Vagina (tissue), 2 donors: Measurements from ENCODE around the gene DCUN1D5. TPM values are rescaled to one million over a fixed set of nuclear protein-coding genes. Genes with fewer than 3 reads are reported as not detected.
A peak's percentile ranks its signal among the peaks of the same experiment; 100 is the strongest.

ENCODE experiments used
- DNase-seq, 2 donors: peaks; one replicate each; pipeline ENCODE4 v3.0.0-alpha.2; 2017; ENCODE audit errors: extremely low spot score in 2 of 2
- H3K27ac ChIP-seq: fragments of 200-600 bp; sonication (generic); one replicate; pipeline ENCODE4 v1.5.1; 2019
- H3K27me3 ChIP-seq: fragments of 200-600 bp; sonication (generic); one replicate; pipeline ENCODE4 v1.5.1; 2019
- H3K36me3 ChIP-seq, 2 donors: fragments of 200-600 bp; sonication (generic); one replicate each; pipeline ENCODE4 v1.5.1; 2017 to 2019
- H3K4me1 ChIP-seq: fragments of 200-600 bp; sonication (generic); one replicate; pipeline ENCODE4 v1.5.1; 2019
- H3K4me3 ChIP-seq, 2 donors: fragments of 200-600 bp; sonication (generic); 1 replicate in 1 of 2; 2 replicates in 1 of 2; pipeline ENCODE4 v1.5.1; 2016 to 2019
- H3K9me3 ChIP-seq: fragments of 200-600 bp; sonication (generic); one replicate; pipeline ENCODE4 v1.5.1; 2019
- POLR2A ChIP-seq, 2 donors: fragments of 450-650 bp; IDR thresholded peaks; one replicate each; pipeline ENCODE4 v1.6.1; 2017; ENCODE audit warnings: antibody characterized with exemption in 2 of 2, mild to moderate bottlenecking in 2 of 2, moderate library complexity in 2 of 2
- POLR2AphosphoS5 ChIP-seq, 2 donors: sonication (generic); formaldehyde crosslinking; IDR thresholded peaks; one replicate each; pipeline ENCODE4 v1.9.0; 2017; ENCODE audit warnings: antibody characterized with exemption in 2 of 2, mild to moderate bottlenecking in 2 of 2, low read depth in 1 of 2; ENCODE audit not compliant: insufficient read depth in 1 of 2
- intact Hi-C: fragments of 100-400 bp; cut with DNase I; formaldehyde crosslinking; loops from one replicate; pipeline ENCODE4 v1.15.1; 2023
- total RNA-seq: library from RNA; depleted of rRNA; stranded (reverse); fragments of >200 nt; gene quantifications from one replicate; pipeline ENCODE4 v1.2.3, GENCODE V29; 2016
- TF ChIP-seq, protein P1 (sequence below), 3 experiments: fragments of 450-650 bp in 2 of 3; fragments of 200-600 bp in 1 of 3; sonication (generic) in 1 of 3; IDR thresholded peaks; one replicate each; pipeline ENCODE4 v1.5.1; 2017 to 2019; ENCODE audit warnings: antibody characterized with exemption in 3 of 3, mild to moderate bottlenecking in 2 of 3, moderate library complexity in 2 of 3

Gene DCUN1D5
- total RNA-seq, 1 donor from 2014 or later = 37.3 TPM

DNA sequence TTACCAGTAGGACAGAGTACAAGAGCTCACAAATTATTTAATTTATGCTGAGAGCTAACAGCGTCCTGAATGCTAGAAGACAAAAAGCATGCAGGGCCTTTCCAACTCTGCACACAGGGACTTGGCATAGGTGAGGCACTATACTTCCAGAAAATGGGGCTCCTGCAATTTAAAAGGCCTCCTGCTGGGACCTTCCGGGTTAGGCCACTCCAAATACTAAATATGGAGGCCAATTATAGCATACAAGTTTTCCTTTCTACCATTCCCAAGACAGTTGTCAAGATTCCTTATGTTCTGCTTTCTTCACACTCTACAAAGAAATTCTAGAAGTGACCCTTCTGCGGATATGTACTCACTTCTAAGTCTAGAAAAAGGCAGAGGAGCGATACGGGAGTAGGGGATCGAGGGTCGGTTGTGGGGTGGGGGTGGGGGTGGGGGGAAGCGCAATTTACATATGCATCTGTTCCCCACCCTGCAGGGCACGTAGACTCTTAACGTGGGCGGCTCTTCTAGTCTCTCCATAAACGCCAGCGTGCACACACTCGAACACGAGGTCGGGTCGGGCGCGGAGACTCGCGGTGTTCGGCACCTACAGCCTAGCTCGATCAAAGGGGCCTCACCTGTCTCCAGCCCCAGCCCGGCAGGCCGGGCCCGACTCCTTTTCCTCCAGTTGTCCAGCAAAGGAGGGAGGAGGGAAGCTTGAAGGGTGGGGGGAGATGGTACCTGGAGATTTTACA lies 728 bp downstream of the DCUN1D5 start:
- H3K4me1 ChIP-seq = peaks cover 31% of the 10 kb centered on the region
- H3K27ac ChIP-seq = peak overlapping the region; percentile 65
- H3K4me3 ChIP-seq = peak overlapping the region; percentile 78 to 90
- no peak for DNase-seq
- no peaks in the 10 kb centered on the region for H3K9me3 ChIP-seq
- H3K27me3 ChIP-seq = no peaks in the 10 kb centered on the region
- TF ChIP-seq, protein P1, sequence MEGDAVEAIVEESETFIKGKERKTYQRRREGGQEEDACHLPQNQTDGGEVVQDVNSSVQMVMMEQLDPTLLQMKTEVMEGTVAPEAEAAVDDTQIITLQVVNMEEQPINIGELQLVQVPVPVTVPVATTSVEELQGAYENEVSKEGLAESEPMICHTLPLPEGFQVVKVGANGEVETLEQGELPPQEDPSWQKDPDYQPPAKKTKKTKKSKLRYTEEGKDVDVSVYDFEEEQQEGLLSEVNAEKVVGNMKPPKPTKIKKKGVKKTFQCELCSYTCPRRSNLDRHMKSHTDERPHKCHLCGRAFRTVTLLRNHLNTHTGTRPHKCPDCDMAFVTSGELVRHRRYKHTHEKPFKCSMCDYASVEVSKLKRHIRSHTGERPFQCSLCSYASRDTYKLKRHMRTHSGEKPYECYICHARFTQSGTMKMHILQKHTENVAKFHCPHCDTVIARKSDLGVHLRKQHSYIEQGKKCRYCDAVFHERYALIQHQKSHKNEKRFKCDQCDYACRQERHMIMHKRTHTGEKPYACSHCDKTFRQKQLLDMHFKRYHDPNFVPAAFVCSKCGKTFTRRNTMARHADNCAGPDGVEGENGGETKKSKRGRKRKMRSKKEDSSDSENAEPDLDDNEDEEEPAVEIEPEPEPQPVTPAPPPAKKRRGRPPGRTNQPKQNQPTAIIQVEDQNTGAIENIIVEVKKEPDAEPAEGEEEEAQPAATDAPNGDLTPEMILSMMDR (IDR thresholded peaks at IDR 0.05) = no peak
- TF ChIP-seq POLR2AphosphoS5 (IDR thresholded peaks at IDR 0.05; ENCODE audit: insufficient read depth in 1 of 2, low read depth in 1 of 2) (no peak), POLR2A (IDR thresholded peaks at IDR 0.05) (no peak)
- peaks cover 0 to 6% of the 10 kb centered on the region in 2 donors for H3K36me3 ChIP-seq
- intact Hi-C loops = no loop called here

DNA sequence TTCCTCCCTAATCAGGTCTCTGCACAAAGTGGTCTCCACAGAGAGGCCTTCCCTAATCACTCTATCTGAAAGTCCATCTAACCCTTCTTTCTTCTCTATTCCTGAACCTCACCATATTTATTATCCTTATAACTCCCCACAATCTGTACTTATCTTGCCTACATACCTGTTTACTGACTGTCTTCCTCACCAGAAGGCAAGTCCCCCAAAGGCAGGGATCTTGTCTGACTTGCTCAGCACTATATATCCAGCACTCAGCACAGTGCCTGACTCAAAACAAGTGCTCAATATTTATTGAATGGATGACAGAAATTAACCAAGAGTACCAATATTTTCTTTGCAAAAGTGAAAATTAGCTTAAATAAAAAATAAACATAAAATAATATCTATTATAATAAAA lies 5.5 kb downstream of the DCUN1D5 start:
- DNase-seq = no peak
- intact Hi-C loops = no loop called here
- H3K9me3 ChIP-seq = no peaks in the 10 kb centered on the region
- H3K4me1 ChIP-seq = peaks cover 31% of the 10 kb centered on the region
- H3K4me3 ChIP-seq = no peak overlapping the region
- H3K27me3 ChIP-seq = no peaks in the 10 kb centered on the region
- H3K36me3 ChIP-seq = peaks cover 0 to 18% of the 10 kb centered on the region in 2 donors
- H3K27ac ChIP-seq = no peak overlapping the region
- TF ChIP-seq, protein P1 (IDR thresholded peaks at IDR 0.05) = no peak
- no peak for TF ChIP-seq POLR2AphosphoS5 (IDR thresholded peaks at IDR 0.05; ENCODE audit: insufficient read depth in 1 of 2, low read depth in 1 of 2)

DNA sequence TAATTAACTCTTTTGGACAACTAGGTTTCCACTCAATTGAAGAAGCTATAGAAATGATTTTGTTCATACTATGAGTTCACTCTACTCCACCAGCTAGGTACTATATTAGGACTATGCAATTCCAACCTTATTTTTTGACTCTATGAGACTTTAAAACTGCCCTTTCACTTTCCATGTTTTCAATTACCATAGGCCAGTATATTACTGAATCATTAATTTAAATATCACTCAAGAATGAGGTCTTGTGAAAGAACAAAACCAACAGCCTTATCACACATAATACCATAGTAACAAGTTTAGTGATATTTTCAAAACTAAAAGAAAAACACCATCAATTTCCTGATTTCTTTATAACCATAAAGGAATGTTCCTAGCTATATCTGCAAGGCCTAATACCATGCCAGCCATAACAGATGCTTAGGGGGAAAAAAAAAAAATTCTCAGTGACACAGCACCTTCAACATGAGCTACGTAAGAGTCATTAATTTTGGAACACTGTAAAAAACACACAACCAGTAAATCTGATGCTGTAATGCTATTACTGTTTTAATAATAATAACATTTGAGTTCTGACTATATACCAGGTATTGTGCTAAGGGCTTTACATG lies 6.1 kb downstream of the DCUN1D5 start:
- peaks cover 0 to 20% of the 10 kb centered on the region in 2 donors for H3K36me3 ChIP-seq
- DNase-seq = no peak
- no peak overlapping the region for H3K27ac ChIP-seq
- no peaks in the 10 kb centered on the region for H3K27me3 ChIP-seq
- no peaks in the 10 kb centered on the region for H3K9me3 ChIP-seq
- intact Hi-C loops = no loop called here
- no peak overlapping the region for H3K4me3 ChIP-seq
- peaks cover 26% of the 10 kb centered on the region for H3K4me1 ChIP-seq
- no peak for TF ChIP-seq POLR2A (IDR thresholded peaks at IDR 0.05)
- TF ChIP-seq, protein P1 (IDR thresholded peaks at IDR 0.05) = no peak
- no peak for TF ChIP-seq POLR2AphosphoS5 (IDR thresholded peaks at IDR 0.05; ENCODE audit: insufficient read depth in 1 of 2, low read depth in 1 of 2)

DNA sequence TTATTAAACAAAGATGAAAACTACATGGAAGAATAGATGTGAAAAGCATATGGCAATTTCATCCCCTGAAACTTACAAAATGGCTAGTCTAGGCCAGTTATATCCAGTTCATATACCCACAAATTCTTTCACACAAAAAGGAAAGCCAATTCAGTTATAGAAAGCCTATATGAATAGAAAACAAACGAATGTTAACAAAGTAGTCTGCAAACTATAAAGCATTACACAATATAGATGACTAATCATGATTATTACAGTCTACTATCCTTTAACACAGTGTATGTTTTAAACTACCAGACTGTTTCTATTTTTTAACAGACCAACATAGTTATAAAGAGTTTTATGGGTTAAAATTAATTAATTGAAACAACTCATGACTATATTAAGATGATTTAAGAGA lies 12.1 kb downstream of the DCUN1D5 start:
- intact Hi-C loops = no loop called here
- H3K36me3 ChIP-seq = peaks cover 0 to 44% of the 10 kb centered on the region in 2 donors
- H3K27me3 ChIP-seq = no peaks in the 10 kb centered on the region
- H3K27ac ChIP-seq = no peak overlapping the region
- TF ChIP-seq, protein P1 (IDR thresholded peaks at IDR 0.05) = no peak
- TF ChIP-seq POLR2A (IDR thresholded peaks at IDR 0.05) = no peak
- TF ChIP-seq POLR2AphosphoS5 (IDR thresholded peaks at IDR 0.05; ENCODE audit: insufficient read depth in 1 of 2, low read depth in 1 of 2) = no peak
- H3K9me3 ChIP-seq = no peaks in the 10 kb centered on the region
- H3K4me1 ChIP-seq = no peaks in the 10 kb centered on the region
- no peak overlapping the region for H3K4me3 ChIP-seq
- no peak for DNase-seq

DNA sequence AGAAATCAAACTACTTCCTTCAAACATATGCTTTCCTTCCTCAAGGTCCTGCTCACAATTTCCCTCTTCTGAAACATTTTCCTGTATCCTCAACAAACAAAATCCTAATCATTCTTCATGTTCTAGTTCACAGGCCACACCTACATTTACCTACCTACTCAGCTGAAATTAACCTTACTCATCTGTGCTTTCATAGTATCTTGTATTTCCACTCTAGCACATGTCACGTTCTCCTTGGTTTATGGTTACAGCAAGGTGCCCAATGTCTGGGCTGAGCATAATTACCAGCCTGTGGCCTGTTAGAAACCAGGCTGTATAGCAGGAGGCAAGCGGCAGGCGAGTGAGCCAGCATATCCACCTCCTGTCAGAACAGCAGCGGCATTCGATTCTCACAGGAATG lies 13.2 kb downstream of the DCUN1D5 start:
- Histone ChIP-seq H3K4me3 (no peak overlapping the region), H3K9me3 (no peaks in the 10 kb centered on the region), H3K27ac (no peak overlapping the region), H3K27me3 (no peaks in the 10 kb centered on the region), H3K36me3 (peaks cover 0 to 37% of the 10 kb centered on the region in 2 donors), H3K4me1 (no peaks in the 10 kb centered on the region)
- DNase-seq = no peak
- no peak for TF ChIP-seq POLR2A (IDR thresholded peaks at IDR 0.05)
- TF ChIP-seq POLR2AphosphoS5 (IDR thresholded peaks at IDR 0.05; ENCODE audit: insufficient read depth in 1 of 2, low read depth in 1 of 2) = no peak
- TF ChIP-seq, protein P1 (IDR thresholded peaks at IDR 0.05) = no peak
- intact Hi-C loops = no loop called here
